Stimulated activated naive CD8-positive, alpha-beta T cell treated with anti-CD3 and anti-CD28 coated beads, Interleukin-15, Interleukin-2, amounts not matched to agents 100 ng/mL and 50 ng/mL, for 24 hours (primary cell): ENCODE measurements around the gene MCF2L2.
"Not testable (repeated sequence)": the region's sequence is repeated elsewhere in the genome, so short reads cannot be mapped to it uniquely, and the experiment has no call there.

ENCODE experiments used
- H3K27ac Mint-ChIP-seq: one replicate; pipeline ENCODE4 v1.8.0; 2021; ENCODE audit warnings: mild to moderate bottlenecking, mixed read lengths
- H3K27me3 Mint-ChIP-seq: one replicate; pipeline ENCODE4 v1.8.0; 2021; ENCODE audit warnings: mixed read lengths
- H3K36me3 Mint-ChIP-seq: one replicate; pipeline ENCODE4 v1.8.0; 2021; ENCODE audit warnings: low read depth, mixed read lengths
- H3K4me1 Mint-ChIP-seq: one replicate; pipeline ENCODE4 v1.8.0; 2021; ENCODE audit warnings: low read depth, mixed read lengths
- H3K4me3 Mint-ChIP-seq: one replicate; pipeline ENCODE4 v1.8.0; 2021; ENCODE audit warnings: mild to moderate bottlenecking, mixed read lengths
- H3K9me3 Mint-ChIP-seq: one replicate; pipeline ENCODE4 v1.8.0; 2021; ENCODE audit warnings: mixed read lengths

MCF2L2 gene

DNA sequence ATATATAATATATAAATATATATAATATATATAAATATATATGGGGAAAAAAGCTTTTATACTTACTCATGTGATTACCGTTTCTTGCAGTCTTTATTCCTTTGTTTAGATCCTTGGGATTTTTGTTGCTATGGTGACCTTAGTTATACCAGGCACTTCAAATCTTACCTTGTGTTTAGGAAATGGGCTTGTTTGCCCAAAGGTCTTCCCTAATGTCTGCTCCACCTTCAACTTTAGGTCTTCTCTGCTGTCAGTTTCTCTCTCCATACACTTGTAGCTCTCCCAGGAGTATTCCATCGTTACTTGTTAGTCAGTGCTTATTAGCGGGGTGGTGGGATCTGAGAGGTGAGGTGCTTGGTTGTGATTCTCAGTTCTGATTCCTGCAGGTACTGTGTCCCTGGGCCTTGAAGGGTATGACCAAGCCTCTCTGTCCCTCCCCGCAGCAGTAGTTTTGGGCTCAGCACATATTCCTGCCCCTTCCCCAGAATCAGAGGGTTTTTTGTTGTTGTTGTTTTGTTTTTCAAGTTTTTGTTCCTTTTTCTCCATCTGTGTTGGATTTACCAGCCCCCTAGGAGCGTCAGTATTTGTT lies 256.3 kb downstream of the MCF2L2 start:
- H3K27me3 Mint-ChIP-seq, result peaks cover 33% of the 10 kb centered on the region
- no peaks in the 10 kb centered on the region for H3K4me1 Mint-ChIP-seq
- no peaks in the 10 kb centered on the region for H3K36me3 Mint-ChIP-seq
- no peaks in the 10 kb centered on the region for H3K9me3 Mint-ChIP-seq
- H3K4me3 Mint-ChIP-seq, result no peak overlapping the region
- H3K27ac Mint-ChIP-seq, result no peak overlapping the region

DNA sequence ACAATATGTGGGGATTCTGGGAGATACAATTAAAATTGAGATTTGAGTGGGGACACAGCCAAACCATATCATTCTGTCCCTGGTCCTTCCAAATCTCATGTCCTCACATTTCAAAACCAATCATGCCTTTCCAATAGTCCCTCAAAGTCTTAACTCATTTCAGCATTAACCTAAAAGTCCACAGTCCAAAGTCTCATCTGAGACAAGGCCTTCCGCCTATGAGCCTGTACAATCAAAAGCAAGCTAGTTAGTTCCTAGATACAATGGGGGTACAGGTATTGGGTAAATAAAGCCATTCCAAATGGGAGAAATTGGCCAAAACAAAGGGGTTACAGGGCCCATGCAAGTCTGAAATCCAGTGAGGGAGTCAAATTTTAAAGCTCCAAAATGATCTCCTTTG lies 260.4 kb downstream of the MCF2L2 start:
- not testable (repeated sequence) for H3K4me1 Mint-ChIP-seq, H3K4me3 Mint-ChIP-seq, H3K9me3 Mint-ChIP-seq, H3K27ac Mint-ChIP-seq, H3K36me3 Mint-ChIP-seq
- H3K27me3 Mint-ChIP-seq, result peaks cover 14% of the 10 kb centered on the region

DNA sequence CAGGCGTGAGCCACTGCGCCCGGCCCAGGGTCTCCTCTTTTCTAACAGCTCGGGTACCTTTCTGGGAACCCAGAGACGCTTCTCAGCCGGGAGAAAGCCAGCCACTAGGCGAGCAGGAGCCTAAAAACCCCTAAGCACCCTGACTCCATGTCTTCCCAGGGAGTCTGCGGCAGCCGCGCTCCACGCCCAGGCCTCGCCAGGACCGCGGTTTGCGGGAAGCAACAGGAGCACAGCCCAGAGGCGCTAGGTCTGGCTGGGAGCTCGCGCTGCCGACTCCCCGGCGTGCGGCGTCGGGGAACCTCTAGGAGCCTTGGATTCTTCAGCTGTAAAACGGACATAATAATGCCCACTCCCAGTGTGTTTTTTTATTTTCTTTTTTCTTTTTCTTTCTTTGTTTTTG lies 264.9 kb downstream of the MCF2L2 start:
- no peaks in the 10 kb centered on the region for H3K9me3 Mint-ChIP-seq
- H3K4me3 Mint-ChIP-seq, result peak overlapping the region; percentile 30
- peaks cover 3% of the 10 kb centered on the region for H3K36me3 Mint-ChIP-seq
- H3K27ac Mint-ChIP-seq, result no peak overlapping the region
- H3K27me3 Mint-ChIP-seq, result peaks cover 11% of the 10 kb centered on the region
- H3K4me1 Mint-ChIP-seq, result peaks cover 34% of the 10 kb centered on the region

DNA sequence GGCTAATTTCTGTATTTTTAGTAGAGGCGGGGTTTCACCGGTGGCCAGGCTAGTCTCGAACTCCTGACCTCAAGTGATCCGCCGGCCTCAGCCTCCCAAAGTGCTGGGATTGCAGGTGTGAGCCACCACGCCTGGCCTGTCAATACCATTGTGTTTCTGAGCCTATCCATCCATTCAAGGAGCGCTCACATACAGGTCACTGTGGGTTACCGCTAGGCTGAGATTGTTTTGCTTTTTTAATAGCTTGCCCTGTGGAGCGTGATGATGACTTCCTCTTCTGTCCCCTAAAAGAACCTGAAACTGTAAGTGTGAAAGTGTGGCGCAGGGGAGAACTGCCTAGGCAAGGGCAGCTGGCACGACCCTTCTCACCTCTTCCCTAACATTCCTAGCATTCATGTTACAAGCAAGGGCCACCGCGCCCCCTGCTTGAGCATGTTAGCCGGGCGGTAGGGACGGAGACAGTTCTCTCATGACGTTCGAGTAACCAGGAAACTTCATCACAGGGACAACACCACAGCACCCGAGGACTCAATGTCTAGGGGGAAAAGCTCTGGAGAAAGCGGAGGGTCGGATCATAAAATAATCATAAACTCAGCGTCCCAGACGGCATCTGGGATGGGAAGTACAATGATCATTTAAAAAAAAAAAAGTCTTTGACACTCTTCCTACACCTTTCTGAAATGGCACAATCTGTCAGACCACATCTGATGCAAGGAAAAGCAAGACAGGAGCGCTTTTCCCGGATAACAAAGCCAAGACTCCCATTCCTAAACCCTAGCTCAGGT lies 266.7 kb downstream of the MCF2L2 start:
- peaks cover 16% of the 10 kb centered on the region for H3K36me3 Mint-ChIP-seq
- peaks cover 44% of the 10 kb centered on the region for H3K4me1 Mint-ChIP-seq
- peak overlapping the region; percentile 90 for H3K4me3 Mint-ChIP-seq
- peak overlapping the region; percentile 87 for H3K27ac Mint-ChIP-seq
- no peaks in the 10 kb centered on the region for H3K9me3 Mint-ChIP-seq
- peaks cover 13% of the 10 kb centered on the region for H3K27me3 Mint-ChIP-seq

DNA sequence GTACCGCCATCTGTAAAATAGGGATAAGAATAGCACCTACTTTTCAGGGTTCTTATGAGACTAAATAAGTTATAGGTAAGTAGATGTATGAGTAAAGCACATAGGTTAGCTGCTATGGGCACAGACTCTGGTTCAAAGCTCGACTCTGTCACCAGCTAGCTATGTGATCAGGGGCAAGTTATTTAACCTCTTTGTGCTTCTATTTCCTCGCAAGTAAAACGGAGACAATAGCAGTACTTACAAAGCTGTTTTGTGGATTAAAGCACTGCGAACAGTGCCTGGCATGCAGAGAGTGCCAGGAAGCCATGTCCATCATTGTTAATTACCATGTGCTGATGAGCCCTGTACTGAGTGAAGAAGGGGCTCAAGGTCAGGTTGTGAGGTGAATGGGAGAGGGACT lies 267.8 kb downstream of the MCF2L2 start:
- Mint-ChIP-seq H3K27ac (no peak overlapping the region), H3K36me3 (peaks cover 19% of the 10 kb centered on the region), H3K4me1 (peaks cover 44% of the 10 kb centered on the region), H3K4me3 (no peak overlapping the region), H3K27me3 (peaks cover 17% of the 10 kb centered on the region), H3K9me3 (no peaks in the 10 kb centered on the region)

DNA sequence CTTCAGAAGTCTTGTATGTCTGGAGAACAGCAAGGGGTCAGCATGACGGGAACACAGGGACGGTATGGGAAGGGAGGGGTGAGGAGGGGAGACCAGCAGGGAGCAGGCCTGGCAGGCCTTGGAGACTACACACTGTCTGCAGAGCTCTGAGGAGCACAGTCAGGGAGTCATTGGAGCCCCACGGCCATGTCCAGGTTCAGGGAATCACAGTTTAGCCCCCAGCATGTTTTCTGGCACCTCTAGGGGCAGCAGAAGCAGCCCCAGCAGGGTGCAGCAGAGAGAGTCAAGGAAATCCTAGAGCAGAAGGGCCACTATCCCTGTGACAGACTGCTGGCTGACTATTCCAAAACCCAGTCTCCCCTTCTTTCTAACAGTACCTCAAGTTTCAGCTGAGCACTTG lies 269.1 kb downstream of the MCF2L2 start:
- Mint-ChIP-seq H3K4me1 (peaks cover 44% of the 10 kb centered on the region), H3K4me3 (no peak overlapping the region), H3K27me3 (peaks cover 18% of the 10 kb centered on the region), H3K27ac (peak overlapping the region; percentile 77), H3K9me3 (no peaks in the 10 kb centered on the region), H3K36me3 (peaks cover 19% of the 10 kb centered on the region)

DNA sequence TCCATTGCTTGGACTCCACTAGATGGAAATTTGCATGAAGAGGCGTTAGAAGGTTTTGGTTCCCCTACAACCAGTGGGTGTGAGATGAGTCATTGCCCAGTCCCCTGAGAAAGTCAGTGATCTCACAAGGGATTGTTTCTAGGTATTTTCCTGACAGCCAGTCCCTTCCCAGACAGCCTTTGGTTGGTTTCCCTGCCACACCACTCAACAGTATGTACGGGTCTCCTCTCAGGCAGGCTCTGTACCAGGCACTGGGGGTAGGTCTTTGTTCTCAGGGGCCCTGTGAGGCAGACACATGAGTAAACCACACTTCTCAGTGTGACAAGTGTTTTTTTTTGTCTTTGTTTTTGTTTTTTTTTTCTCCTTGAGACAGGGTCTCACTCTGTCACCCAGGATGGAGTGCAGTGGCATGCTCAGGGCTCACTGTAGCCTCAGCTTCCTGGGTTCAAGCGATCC lies 269.8 kb downstream of the MCF2L2 start:
- H3K4me3 Mint-ChIP-seq, result peak overlapping the region; percentile 20

DNA sequence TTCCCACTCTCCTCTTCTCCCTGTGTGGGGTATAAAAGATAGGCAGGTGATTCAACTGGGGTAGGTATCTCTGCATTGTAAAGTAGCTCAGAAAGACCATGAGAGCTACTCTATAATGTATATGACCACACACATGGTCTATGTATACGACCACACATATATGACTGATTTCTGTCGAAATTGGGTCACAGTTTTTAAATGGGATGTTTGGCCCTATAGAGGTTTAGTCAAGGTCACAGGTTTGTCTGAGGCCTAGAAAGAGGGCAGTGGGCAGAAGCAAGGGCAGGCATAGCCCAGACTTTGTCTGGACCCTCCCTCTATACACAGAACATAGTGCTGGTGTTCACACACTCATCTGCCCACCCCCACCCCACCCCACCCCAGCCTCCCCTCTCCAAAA lies 270.3 kb downstream of the MCF2L2 start:
- H3K4me1 Mint-ChIP-seq, result peaks cover 44% of the 10 kb centered on the region
- H3K36me3 Mint-ChIP-seq, result peaks cover 23% of the 10 kb centered on the region
- H3K27ac Mint-ChIP-seq, result peak overlapping the region; percentile 83
- peak overlapping the region; percentile 26 for H3K4me3 Mint-ChIP-seq
- no peaks in the 10 kb centered on the region for H3K9me3 Mint-ChIP-seq
- peaks cover 18% of the 10 kb centered on the region for H3K27me3 Mint-ChIP-seq

More for the DNA sequence above, 269.8 kb downstream of the MCF2L2 start:
- Mint-ChIP-seq H3K27ac (peak overlapping the region; percentile 77), H3K9me3 (no peaks in the 10 kb centered on the region), H3K36me3 (peaks cover 23% of the 10 kb centered on the region), H3K4me1 (peaks cover 44% of the 10 kb centered on the region), H3K27me3 (peaks cover 18% of the 10 kb centered on the region)

DNA sequence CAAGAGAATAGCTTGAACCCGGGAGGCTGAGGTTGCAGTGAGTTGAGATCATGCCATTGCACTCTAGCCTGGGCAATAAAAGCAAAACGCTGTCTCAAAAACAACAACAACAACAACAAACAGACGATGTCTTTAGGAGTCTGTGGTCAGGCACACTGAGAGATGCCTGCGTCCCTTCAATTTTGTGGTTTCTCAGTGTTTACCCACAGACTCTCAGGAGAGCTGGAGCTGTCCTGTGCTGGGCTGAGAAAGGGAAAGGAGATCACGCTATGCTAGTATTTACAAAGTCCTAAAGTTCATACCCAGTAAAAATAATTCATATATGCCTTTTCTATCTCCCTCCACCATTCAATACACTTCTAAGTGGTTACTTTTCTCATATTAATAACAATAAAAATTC lies 272.2 kb downstream of the MCF2L2 start:
- peaks cover 36% of the 10 kb centered on the region for H3K4me1 Mint-ChIP-seq
- peaks cover 25% of the 10 kb centered on the region for H3K36me3 Mint-ChIP-seq
- H3K27ac Mint-ChIP-seq, result no peak overlapping the region
- H3K4me3 Mint-ChIP-seq, result no peak overlapping the region
- peaks cover 12% of the 10 kb centered on the region for H3K27me3 Mint-ChIP-seq
- no peaks in the 10 kb centered on the region for H3K9me3 Mint-ChIP-seq

DNA sequence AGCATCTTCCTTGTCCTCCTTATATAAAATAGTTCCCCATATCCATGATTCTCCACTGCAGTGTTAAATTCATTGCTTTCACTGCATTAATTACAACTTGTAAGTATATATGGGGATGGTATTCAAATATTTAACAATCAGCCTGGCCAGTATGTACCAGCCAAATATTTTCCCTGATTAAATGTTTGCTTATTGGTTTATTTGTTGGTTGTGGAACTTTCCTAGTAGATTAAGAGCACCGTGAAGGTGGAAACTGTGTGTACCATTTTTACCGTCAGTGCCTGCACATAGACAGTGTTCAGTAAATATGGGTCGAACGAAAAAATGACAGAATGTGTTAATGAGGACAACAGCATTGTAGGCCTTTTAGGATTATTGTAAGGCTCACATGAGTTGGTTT lies 272.9 kb downstream of the MCF2L2 start:
- H3K9me3 Mint-ChIP-seq, result no peaks in the 10 kb centered on the region
- H3K4me3 Mint-ChIP-seq, result no peak overlapping the region
- peaks cover 12% of the 10 kb centered on the region for H3K27me3 Mint-ChIP-seq
- no peak overlapping the region for H3K27ac Mint-ChIP-seq
- peaks cover 33% of the 10 kb centered on the region for H3K4me1 Mint-ChIP-seq
- peaks cover 25% of the 10 kb centered on the region for H3K36me3 Mint-ChIP-seq

DNA sequence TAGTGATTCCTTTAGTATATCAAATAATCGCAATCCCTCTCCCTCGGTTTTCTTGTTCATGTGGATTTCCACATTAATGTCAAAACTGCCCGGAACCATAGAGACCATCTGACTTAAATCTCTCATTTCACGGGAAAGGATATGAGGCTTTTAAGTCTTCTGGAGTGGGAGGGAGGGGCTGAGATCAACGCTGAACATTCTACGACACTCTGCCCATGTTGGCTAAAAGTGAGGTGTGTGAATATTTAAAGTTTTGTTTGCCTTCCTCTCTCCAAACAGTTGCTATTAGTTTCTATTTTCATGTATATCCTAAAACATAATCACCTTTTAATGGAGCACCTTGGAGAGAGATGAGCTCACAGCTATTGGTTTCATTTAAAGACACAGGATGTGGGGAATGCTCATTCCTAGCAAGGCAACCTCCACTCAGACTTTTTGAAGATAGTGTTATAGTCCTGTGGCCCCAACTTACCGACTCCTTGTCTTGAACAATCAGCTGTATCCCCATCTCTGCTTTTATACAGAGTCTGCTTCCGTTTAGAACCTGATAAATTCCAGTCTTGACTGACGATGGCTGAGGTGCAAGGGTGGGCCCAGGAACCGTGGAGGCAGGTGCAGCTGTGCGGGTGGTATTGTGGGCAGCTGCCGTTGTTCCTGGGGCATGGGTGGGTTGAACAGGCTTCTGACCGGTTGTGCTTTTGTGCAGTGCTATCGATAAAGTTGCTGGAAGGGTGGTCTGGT lies 275.0 kb downstream of the MCF2L2 start:
- H3K27me3 Mint-ChIP-seq, result peaks cover 12% of the 10 kb centered on the region
- H3K4me1 Mint-ChIP-seq, result peaks cover 13% of the 10 kb centered on the region

DNA sequence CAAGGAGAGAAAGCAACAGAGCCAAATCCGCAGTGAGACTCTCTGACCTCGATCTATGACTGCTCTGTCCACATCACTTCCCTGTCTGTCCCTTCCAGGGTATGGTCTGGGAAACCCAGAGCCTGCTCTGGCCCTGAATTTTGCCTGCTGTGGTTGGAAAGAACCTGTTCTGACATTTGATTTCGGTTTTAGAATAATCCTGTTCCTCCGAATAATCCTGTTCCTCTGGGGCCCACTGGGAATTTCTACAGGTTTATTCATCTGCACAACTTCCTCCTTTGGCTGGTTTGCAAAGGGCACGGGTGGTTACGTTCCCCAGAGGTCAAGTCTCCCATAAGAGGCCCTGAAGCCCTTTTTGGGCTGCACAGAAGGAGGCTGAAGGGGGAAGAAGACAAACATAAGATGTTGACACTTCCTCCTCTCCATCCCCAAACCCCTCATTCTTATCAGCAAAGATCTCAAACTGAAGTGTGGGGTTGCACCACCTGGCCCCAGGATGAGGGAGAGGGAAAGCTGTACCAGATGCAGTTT lies 276.5 kb downstream of the MCF2L2 start:
- Mint-ChIP-seq H3K4me1 (peaks cover 4% of the 10 kb centered on the region), H3K36me3 (peaks cover 14% of the 10 kb centered on the region), H3K9me3 (no peaks in the 10 kb centered on the region), H3K27me3 (peaks cover 12% of the 10 kb centered on the region), H3K4me3 (no peak overlapping the region), H3K27ac (no peak overlapping the region)

More for the DNA sequence above, 275.0 kb downstream of the MCF2L2 start:
- Mint-ChIP-seq H3K27ac (no peak overlapping the region), H3K9me3 (no peaks in the 10 kb centered on the region), H3K36me3 (peaks cover 25% of the 10 kb centered on the region), H3K4me3 (no peak overlapping the region)

DNA sequence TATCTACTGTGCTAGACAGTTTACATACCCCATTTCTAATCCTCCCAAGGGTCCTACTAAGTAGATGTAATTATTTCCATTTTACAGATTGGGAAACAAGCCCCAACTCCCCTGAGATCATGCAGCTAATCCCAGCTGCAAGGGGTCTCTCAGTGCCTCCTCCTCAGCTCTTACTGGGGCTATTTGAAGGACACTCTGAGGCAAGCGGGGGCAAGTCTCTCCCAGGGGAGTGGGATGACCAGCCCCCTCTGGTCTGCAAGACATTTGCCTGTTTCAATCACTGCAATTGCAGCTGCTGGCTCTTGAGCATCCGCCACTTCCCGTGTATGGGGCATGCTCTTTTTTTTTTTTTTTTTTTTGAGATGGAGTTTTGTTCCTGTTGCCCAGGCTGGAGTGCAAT lies 277.3 kb downstream of the MCF2L2 start:
- H3K9me3 Mint-ChIP-seq, result no peaks in the 10 kb centered on the region
- peaks cover 6% of the 10 kb centered on the region for H3K27me3 Mint-ChIP-seq
- H3K4me3 Mint-ChIP-seq, result no peak overlapping the region
- no peak overlapping the region for H3K27ac Mint-ChIP-seq
- peaks cover 10% of the 10 kb centered on the region for H3K36me3 Mint-ChIP-seq
- peaks cover 4% of the 10 kb centered on the region for H3K4me1 Mint-ChIP-seq

DNA sequence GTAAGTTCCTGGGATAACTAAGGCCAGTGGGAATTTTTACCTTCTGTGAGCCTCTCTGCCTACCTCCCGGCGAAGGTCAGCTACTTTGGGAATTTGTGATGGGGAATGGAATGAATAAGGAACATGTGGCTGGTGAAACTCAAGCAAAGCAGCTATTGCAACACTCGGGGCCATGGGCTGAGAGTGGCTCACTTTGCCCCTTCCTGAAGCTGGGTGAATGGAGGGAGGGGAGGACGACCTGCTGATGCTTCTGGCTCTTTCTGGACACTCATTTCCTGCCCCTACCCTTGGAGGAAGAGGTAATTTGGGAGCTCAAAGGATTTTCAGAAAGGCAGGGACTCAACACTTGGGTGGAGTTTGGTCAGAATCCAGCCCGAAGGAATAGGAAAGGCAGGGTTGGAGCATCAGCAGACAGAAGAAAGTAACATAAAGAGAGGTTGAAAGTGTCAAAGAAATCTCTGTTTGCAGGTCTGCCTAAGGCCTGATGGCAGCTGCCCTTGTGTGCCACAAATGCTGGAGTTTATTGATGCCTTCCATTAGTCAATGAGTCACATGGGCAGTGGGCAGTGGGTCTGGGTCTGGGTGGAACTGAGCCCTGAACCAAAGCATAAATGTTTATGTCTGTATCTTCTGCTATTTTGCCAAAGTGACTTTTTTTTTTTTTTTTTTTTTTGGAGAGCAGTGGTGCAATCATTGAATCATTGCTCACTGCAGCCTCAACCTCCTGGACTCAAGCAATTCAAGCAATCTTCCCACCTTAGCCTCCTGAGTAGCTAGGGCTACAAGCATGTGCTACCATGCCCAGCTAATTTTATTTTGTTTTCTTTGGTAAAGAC lies 278.3 kb downstream of the MCF2L2 start:
- Mint-ChIP-seq H3K4me1 (peaks cover 4% of the 10 kb centered on the region), H3K27ac (no peak overlapping the region), H3K27me3 (peaks cover 2% of the 10 kb centered on the region), H3K4me3 (no peak overlapping the region), H3K36me3 (peaks cover 10% of the 10 kb centered on the region), H3K9me3 (no peaks in the 10 kb centered on the region)
